Activated naive CD8-positive, alpha-beta T cell treated with anti-CD3 and anti-CD28 coated beads, Interleukin-2, amount 50 U/mL, for 16 hours (primary cell): ENCODE results near the gene PLPP4.

Experiments
- DNase-seq: peaks from one replicate; pipeline ENCODE4 v3.0.0-alpha.2; 2020; ENCODE audit warnings: low read depth, low spot score

PLPP4 gene

GRCh38 chr10:120517196-120517595, 60.2 kb downstream of the PLPP4 start:
- no peak for DNase-seq

GRCh38 chr10:120517881-120518484, 61.0 kb downstream of the PLPP4 start:
- no peak for DNase-seq

GRCh38 chr10:120521880-120522279, 64.9 kb downstream of the PLPP4 start:
- no peak for DNase-seq

GRCh38 chr10:120527691-120528090, 70.7 kb downstream of the PLPP4 start:
- DNase-seq: no peak

- DNase-seq: no peak
Measured at GRCh38 chr10:120530699-120531098, 73.7 kb downstream of the PLPP4 start.

GRCh38 chr10:120538091-120538490, 81.1 kb downstream of the PLPP4 start:
- DNase-seq: no peak

GRCh38 chr10:120539076-120539475, 82.0 kb downstream of the PLPP4 start:
- DNase-seq: no peak

GRCh38 chr10:120540486-120540885, 83.5 kb downstream of the PLPP4 start:
- DNase-seq: no peak

GRCh38 chr10:120541984-120542383, 85.0 kb downstream of the PLPP4 start:
- DNase-seq: no peak

- no peak for DNase-seq
Measured at GRCh38 chr10:120542591-120542990, 85.6 kb downstream of the PLPP4 start.

- DNase-seq: no peak
Measured at GRCh38 chr10:120543291-120543690, 86.3 kb downstream of the PLPP4 start.

GRCh38 chr10:120548210-120548609, 91.2 kb downstream of the PLPP4 start:
- no peak for DNase-seq

GRCh38 chr10:120552262-120552661, 95.2 kb downstream of the PLPP4 start:
- DNase-seq: no peak

- no peak for DNase-seq
Measured at GRCh38 chr10:120553911-120554310, 96.9 kb downstream of the PLPP4 start.

GRCh38 chr10:120555436-120555835, 98.4 kb downstream of the PLPP4 start:
- DNase-seq: no peak

GRCh38 chr10:120555842-120556532, 99.0 kb downstream of the PLPP4 start:
- DNase-seq: no peak

GRCh38 chr10:120557311-120557710, 100.3 kb downstream of the PLPP4 start:
- no peak for DNase-seq

GRCh38 chr10:120559800-120560199, 102.8 kb downstream of the PLPP4 start:
- no peak for DNase-seq

GRCh38 chr10:120562956-120563355, 105.9 kb downstream of the PLPP4 start:
- DNase-seq: no peak

GRCh38 chr10:120570418-120570817, 113.4 kb downstream of the PLPP4 start:
- DNase-seq: no peak

- no peak for DNase-seq
Measured at GRCh38 chr10:120571266-120571665, 114.2 kb downstream of the PLPP4 start.

GRCh38 chr10:120572307-120572706, 115.3 kb downstream of the PLPP4 start:
- no peak for DNase-seq

- no peak for DNase-seq
Measured at GRCh38 chr10:120573355-120573754, 116.3 kb downstream of the PLPP4 start.

GRCh38 chr10:120574981-120575380, 118.0 kb downstream of the PLPP4 start:
- no peak for DNase-seq
